NCI-H345 treated with DMSO at 0.1 percent for 48 hours (cell line): ENCODE measurements around the gene NRGN.

ENCODE experiments used
- DNase-seq: peaks from one replicate; lab custom pipeline; 2025; ENCODE audit not compliant: unreplicated experiment; lab: John Stamatoyannopoulos, UW

The NRGN gene

DNA sequence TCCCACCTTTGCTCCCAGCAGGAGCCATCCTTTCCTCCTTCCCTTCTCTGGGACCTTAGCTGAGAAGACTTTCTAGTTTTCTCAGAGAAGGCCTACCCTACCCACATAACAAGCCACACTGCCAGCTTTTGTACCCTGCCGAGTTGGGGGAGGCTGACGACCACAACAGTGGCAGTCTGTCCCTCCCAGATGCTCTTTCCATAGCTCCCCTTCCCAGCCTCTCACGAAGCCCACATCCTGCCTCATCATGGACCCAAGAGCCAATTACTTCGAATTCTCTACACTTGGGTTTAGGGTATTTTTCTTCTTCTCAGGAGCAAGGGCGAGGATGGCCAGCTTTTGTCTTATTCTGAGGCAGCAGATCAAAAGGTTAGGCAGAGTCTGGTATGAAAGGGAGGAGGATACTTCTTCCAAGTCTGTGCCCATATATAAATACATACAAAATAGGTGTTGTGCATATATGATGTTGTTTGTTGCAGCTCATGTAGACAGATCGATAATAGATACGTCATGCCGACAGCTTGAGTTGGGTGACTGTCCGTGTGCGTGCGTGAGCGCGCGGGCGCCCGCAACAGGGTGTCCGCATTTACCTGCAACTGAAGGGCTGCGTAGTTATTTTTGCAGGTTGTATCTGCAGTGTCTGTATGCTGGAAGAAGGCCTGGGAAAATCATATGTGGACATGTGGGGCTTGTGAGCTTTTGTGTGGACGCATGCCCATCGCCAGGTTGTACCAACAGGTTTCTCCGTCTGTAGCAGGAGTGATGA is 846 bp upstream of the NRGN start:
- DNase-seq: no peak

DNA sequence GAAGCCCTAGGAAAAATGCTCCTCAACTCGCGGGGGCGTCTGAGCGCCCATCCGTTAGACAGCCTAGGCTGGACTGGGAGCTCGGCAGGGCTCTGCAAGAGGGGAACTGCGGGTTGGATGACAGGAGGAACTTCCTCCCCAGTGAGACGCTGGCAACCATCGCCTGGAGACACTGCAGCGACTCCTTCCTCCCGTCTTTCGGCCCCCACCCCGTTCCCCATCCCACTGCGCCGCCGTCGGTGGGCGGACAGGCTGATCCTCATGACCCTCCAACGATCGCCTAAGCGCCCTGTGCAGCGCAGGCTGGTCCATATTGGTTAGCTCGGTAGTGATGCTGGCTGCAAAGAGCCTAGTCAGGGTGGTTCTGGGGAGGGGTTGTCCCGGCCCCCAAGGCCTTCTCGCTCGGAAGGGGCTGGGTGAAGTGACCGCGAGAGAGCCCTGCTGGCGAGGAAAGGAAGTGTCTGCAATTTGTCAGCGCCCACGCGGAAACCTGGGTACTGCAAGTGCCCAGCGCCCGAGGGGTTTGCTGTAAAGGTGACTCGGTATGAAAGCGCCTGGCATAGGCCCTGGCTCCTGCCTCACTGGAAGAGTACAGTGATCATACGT is 638 bp downstream of the NRGN start:
- peak; percentile 17 for DNase-seq

DNA sequence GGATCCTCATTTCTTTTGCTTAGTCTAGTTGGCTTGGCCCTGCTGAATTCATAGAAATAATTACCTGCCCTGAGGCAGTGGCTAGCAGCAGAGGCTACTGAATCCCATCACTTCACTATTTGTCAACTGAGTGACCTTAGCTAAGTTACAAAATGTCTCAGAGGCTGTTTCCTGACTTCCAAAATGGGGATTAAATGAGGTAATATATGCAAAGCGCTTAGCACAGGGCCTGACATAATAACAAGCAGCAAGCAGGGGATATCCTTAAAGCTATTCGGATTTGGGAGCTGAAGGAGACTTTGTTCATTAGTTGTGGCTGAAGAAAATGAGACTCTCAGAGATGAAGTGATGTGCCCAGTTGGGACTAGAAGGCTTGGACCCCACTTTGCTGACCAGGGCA is 2.8 kb downstream of the NRGN start:
- no peak for DNase-seq

DNA sequence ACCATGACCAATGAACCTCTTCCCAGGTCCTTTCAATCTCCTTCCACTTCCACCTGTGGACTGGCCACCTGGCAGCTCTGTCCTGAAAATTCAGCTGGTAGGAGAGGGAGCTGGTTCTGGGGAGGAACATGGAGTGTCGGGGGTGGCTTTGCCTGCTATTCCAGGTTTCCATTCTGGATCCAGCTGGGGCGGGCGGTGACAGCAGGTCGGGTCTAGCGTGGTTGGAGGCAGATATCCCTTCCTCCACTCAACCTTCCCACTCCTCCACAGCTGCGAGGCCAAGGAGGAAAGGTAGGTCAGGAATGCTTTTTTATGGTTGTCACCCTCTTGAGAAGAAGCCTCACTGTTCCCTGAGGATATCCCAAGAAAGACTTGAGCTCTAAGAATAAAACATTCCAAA is 3.3 kb downstream of the NRGN start:
- DNase-seq: no peak

DNA sequence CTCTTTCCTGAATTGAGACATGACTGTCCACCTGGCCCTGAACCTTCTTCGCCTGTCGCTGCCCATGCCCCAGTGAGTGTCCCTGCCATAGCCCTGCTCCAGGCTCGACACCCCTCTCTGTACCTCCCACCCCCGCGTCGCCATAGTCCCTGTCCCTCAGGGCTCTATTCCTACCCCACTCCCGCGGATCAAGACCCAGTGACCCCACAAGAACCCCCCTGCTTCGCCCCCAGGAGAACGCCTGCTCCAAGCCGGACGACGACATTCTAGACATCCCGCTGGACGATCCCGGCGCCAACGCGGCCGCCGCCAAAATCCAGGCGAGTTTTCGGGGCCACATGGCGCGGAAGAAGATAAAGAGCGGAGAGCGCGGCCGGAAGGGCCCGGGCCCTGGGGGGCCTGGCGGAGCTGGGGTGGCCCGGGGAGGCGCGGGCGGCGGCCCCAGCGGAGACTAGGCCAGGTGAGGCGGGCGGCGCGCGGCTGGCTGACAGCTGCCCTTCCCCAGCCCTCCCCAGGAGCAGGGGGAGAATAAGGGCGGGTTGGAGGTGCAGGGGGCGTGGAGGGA is 5.6 kb downstream of the NRGN start:
- no peak for DNase-seq

DNA sequence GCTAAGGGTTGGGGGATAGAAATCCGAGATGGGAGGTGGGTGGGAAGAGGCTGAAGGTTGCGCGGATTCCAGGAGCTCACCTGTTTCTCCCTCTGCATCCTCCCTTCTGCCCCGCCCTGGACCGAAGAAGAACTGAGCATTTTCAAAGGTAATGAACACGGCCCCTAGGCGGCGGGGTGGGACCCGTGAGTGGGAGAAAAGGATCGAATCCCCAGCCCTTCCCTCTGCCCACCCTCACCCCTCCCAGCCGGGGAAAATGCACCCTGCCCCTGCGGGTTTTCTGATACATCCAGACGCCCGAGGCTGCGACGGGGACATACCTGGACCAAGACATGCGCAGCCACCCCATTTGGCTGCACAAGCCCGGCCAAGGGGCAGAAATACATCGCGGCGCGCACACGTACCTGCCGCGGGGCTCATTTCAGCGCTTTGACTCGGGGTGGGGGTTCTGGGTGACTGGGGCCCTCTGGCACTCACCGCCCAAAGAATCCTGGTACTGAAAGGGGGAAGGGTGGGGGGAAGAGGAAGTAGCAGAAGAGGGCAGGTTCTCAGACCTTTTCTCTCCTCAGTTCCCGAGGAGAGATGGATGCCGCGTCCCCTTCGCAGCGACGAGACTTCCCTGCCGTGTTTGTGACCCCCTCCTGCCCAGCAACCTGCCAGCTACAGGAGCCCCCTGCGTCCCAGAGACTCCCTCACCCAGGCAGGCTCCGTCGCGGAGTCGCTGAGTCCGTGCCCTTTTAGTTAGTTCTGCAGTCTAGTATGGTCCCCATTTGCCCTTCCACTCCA is 6.3 kb downstream of the NRGN start:
- DNase-seq: no peak

DNA sequence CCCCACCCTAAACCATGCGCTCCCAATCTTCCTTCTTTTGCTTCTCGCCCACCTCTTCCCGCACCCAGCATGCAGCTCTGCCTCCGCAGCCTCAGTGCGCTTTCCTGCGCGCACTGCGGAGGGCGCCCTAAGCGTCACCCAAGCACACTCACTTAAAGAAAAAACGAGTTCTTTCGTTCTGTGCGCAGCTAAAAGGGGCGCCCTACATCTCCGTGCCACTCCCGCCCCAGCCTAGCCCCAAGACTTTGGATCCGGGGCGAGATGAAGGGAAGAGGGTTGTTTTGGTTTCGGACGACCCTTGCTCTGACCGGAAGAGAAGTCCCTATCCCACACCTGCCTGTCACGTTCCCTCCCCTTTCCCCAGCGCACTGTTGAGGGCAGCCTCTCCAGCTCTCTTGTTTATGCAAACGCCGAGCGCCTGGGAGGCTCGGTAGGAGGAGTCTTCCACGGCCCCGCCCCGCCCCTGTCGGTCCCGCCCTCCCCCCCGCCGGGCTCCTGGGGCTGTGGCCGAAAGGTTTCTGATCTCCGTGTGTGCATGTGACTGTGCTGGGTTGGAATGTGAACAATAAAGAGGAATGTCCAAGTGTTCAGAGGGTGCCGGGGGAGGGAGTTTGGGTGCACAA is 7.0 kb downstream of the NRGN start:
- DNase-seq: no peak

DNA sequence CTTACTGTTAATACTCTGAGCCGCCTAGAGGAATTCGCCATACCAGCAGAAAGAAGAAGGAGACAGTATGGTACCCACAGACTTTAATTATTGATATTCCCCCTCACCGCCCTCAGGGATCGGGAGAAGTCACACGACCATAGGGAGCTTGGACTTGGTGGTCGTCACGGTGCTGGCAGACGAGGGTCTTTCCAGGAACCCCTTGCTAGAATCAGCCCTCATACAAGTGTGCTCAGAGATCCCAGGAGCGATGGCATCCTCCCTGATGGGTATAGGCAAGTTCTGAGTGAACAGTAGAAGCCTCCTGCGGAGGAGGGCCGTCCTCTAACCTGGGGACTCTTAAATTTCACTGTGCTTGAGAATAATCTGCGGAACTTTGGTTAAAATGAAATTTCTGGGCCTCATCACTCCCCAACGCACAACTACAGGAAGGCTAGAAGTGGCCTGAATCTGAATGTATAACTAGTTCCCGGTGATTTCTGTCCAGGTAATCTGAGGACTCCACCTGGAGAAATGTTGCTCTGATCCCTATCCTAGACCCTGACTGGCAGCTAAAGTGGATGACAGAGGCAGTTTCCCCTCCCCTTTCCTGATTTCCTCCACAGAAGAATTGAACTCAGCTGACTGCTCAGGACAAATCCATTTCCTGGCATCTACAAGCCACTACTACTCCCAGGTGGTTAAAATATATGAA is 7.8 kb downstream of the NRGN start:
- DNase-seq: no peak

DNA sequence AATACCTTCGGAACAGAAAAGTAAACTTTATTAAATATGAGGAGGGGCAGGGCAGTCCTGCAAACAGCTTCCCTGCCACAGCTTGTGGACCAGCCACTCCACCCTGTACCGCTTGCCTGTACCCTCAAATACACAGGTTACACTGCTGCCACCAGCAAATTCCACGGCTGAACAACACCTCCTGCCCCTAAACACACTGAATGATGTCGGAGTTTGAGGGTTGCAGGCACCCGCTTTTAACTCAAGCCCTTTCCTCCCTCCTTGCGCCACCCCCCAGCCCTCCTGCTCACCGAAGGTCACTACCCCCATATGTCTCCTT is 8.3 kb downstream of the NRGN start:
- no peak for DNase-seq

DNA sequence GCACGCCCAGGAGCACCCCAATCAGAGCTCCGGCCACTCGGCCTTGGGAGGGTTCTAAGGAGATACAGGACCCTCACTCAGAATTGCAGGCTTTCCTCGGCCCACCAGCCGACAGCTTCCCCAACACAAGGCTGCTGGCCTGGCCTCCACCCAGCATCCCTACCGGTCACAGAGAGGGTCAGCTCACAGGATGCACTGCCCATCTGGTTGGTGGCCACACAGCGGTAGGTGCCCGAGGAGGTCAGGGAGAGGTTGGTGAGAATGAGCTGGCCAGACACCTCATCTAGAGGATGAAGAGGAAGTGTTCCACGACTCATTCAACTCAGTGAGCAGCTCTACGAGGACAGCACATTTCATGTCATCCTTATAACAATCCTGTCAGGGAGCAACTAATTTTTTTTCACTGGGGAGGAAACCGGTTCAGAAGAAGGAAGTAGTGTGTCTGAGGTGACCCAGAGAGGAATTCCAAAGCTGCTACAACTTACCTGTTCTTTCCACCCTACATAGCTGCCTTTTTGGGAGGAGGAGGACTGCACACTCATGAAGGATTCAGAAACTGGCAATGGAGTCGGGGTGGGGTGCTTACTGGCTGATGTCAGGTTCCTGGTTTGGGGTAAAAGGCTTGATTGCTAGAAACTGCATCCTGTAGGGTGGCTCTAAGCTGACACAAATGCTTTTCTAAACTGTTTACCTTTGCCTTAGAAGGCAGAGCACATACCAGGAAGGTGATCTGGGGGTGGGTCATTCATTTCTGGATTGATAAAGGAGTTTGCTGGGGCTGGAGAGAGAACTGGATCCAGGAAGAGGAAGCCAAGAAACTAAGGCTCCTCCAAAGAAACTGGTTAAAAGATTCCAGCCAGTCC is 9.0 kb downstream of the NRGN start:
- DNase-seq: no peak

DNA sequence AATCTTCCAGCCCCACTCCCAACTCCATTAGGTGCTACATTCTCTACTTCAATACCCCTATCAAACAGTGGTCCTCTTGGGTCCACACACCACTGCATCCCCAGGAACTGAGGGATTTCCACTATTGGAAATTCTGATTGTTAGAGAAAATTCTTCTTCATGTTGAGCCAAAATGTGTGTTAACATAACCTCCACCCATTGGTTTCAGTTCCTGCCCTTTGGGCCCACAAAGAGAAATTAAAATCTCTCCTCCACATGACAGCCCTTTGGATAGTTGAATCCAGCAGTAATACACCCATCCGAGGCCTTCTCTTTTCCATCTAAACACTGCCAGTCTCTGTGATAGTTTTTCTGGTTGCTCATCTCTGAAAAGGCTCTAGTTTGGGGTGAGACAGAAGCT is 10.2 kb downstream of the NRGN start:
- DNase-seq: no peak

DNA sequence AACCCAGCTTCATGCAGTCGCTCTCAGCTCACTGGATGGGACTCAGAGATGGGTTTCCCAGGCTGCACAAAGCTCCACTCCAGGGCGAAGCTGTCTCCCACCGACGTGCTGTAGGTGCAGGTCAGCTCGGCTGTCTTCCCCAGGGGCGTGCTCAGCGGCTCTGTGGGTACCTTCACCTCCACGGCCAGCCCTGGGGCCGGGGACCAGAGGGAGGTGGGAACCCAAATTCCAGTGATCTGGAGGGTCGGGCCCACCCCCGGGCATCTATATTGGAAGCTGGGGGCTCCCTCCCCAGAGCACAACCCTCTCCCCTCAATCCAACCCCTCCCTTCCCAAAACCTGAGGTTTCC is 11.6 kb downstream of the NRGN start:
- no peak for DNase-seq

DNA sequence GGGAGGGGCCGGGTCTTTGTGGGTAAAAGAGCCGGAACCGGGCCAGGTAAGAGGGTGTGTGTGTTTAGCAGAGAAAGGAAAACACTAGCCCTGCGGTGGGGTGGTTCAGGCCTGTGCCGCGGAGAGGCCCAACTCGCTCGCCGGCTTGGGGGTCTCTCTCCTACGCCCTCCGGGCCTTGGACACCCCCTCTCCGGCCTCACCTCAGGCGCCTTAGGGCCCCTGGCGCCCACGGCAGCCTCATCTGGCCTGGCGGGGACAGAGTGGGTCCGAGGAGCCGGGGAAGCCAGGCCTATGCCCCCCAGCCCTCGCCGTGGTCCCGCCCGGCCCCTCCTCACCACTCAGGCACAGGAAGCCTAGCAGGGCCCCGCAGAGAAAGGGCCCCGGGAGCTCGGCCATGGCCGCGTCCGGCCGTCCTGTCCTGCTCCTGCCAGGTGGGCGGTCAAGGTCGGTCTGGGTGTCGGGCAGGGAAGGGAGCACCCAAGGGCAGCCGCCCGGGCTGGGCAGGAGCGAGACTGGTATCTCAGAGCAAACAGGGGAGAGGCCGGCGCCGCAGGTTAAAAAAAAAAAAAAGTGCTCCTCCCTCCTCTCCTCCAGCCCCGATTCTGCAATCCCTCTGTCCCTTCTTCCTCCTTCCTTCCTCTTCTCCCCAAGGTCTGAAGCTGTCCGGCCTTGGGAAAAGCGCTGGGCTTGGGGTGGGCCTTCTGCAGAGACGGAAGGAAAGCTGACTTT is 12.2 kb downstream of the NRGN start, which contains the start of gene VSIG2:
VSIG2 (minus strand) TSS at position 515 of the 730 bp plus-strand sequence; CDS start at position 397, 118 bp downstream.
- no peak for DNase-seq

DNA sequence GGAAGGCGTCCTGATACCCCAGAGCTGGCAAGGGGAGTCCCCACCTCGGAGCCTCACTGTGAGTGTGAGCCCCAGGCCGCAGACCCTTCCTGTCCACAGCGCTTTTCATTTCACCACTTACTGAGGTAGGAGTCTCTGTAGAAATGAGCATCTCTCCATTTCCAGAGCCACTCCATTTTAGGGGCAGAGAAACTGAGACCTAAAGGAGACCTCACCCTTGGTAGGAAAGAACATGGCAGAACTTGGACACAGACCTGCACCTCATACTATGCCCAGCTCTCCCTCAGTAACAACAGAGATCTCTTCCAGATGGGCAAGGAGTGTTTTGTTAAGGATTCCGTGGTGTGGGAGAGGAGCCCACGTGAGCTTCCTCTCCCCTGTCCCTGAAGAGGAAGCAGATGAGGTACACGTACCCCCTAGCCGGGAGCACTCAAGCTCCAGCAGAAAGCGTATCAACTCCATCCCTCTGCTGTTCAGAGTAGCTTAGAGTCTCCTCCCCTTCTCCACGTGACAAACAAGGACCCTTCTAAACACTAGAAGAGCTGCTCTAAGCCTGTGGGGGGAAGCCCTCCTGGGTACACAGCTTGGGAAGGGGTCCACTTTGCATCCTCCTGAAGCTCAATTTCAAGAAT is 12.8 kb downstream of the NRGN start:
- DNase-seq: no peak

DNA sequence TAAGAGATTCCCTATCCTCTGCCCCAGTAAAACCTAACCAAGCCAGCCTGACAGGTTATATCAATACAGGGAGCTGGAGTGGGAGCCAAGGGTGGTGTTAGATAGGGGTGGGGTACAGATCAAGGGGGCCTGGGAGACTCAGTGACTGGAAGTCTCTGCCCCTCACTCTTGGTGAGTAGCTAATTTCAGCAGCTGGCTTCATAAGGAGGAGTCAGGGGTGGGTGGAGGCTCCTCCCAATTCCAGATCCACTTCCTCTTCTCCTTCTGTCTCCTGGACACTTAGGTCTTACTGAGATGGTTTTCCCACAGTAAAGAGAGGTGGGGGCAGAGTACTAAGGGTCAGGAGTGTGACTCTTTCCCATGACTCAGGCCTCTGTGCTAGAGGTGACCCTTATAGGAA is 13.5 kb downstream of the NRGN start:
- no peak for DNase-seq

DNA sequence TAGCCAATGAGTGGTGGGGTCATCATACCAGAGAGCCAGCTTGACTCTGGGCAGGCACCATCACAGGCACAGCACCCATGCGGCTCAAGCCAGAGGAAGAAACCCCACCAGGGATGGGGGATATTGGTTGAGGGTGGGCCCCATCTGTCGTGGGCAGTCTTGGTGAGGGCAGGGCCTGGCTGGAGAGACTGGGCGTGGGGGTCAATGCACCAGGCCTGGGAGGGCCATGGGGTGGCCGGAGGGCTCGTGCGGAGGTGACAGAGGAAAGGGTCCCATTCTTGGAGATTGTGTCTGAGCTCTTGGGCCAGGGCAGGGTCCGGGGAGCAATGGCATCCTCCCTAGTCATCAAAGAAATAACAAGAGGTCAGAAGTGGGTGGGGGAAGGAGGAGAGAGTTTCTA is 13.9 kb downstream of the NRGN start:
- no peak for DNase-seq

DNA sequence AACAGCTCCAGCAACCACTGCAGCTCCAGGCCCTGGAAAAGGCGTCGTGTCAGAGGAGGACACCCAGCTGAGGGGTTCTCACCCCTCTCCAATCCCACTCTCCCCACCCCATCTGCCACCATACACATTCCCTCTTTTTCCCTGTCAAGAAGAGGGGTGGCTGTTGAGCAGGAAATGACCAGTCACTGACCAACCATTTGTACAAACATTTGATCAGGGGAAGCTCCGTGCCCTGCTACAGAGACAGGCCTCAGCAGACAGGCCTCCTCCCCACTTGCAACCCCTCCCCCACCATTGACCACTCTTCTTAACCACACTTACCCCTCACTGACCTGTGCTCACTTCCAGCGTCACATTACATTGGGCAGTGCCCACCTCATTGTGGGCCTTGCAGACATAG is 14.6 kb downstream of the NRGN start:
- no peak for DNase-seq

DNA sequence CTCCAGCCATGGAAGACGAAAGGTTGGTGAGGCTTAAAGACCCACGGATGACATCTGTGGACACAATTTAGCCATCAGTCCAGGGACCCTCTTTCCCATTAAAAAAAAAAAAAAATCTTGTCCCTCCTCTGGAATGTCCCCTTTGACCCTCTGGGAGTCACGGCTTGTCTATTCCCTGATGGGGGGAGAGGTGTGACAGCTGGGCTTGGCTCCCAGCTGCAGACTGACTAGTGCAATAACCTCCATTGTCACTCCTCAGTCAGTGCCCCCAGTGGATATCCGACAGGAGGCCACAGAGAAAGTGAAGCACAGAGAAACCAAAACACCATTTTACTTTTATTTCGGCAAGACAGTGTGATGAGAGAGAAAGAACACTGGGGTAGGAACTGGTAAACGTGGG is 15.0 kb downstream of the NRGN start:
- DNase-seq: no peak
